ENCODE results near the gene RBM47. TPM values are rescaled to one million over a fixed set of nuclear protein-coding genes. Genes with fewer than 3 reads are reported as not detected.

RBM47 gene
- polyA plus RNA-seq, 3 donors: 79.5 to 101 (median 92.8) TPM

GRCh38 chr4:40586034-40586433, 43.6 kb downstream of the RBM47 start:
- peaks cover 44 to 45% of the 10 kb centered on the region in 2 donors for H3K4me1 ChIP-seq (ENCODE audit: control insufficient read depth in 1 of 2, insufficient read depth in 2 of 2, low read length in 2 of 2)
- Mint-ChIP-seq H3K9me3 (peaks cover 0 to 2% (median 0%) of the 10 kb centered on the region in 7 donors), H3K27me3 (ENCODE audit: low read depth in 3 of 3) (peaks cover 0 to 2% (median 0%) of the 10 kb centered on the region in 3 donors), H3K36me3 (peaks cover 55 to 63% of the 10 kb centered on the region in 2 donors), H3K4me3 (peak overlapping the region in 1 of 2 donors; percentile 66), H3K27ac (peak overlapping the region; percentile 97 to 100 (median 99)), H3K4me1 (peaks cover 66% of the 10 kb centered on the region)
- H3K79me2 ChIP-seq (ENCODE audit: insufficient read depth, low read length): peaks cover 100% of the 10 kb centered on the region
- peak overlapping the region; percentile 53 for H3K9ac ChIP-seq (ENCODE audit: insufficient read depth, low read length, poor library complexity, severe bottlenecking)
- peaks cover 61% of the 10 kb centered on the region for H4K20me1 ChIP-seq (ENCODE audit: insufficient read depth, low read length)
- peaks cover 8 to 23% of the 10 kb centered on the region in 2 donors for H3K36me3 ChIP-seq (replicated peaks in 1 of 2; ENCODE audit: control insufficient read depth in 1 of 2, insufficient read depth in 2 of 2, low read length in 2 of 2)
- intact Hi-C loops (cut with micrococcal nuclease): loop anchor here in 1 of 2 donors (5.0 kb wide), 1 partner anchor 34 kb away; no protein-coding TSS in a partner anchor
- H3K9me3 ChIP-seq (replicated peaks in 1 of 2; ENCODE audit: control insufficient read depth in 1 of 2, insufficient read depth in 1 of 2, low read length in 2 of 2): no peaks in the 10 kb centered on the region
- peak in 2 of 3 donors; percentile 70 to 72 for DNase-seq
- WGBS (ENCODE audit: insufficient coverage): no CpG with 5 or more reads among the region's 2 CpGs
- H3K4me2 ChIP-seq (replicated peaks; ENCODE audit: extremely low read depth, low read length, poor library complexity, severe bottlenecking): peak overlapping the region; percentile 57
- H2AFZ ChIP-seq (ENCODE audit: insufficient read depth, low read depth, low read length, poor library complexity, severe bottlenecking): no peak overlapping the region
- peak overlapping the region in 1 of 3 experiments; percentile 49 for H3K4me3 ChIP-seq (replicated peaks in 1 of 3; ENCODE audit: low read depth in 2 of 3, low read length in 3 of 3)
- H3K27ac ChIP-seq (ENCODE audit: low read depth in 1 of 2, low read length in 2 of 2): peak overlapping the region; percentile 78 to 92
- no peak for TF ChIP-seq CTCF (IDR thresholded peaks at IDR 0.05)
- no peaks in the 10 kb centered on the region for H3K27me3 ChIP-seq (ENCODE audit: control insufficient read depth in 2 of 2, insufficient read depth in 2 of 2, low read length in 2 of 2)

DNA sequence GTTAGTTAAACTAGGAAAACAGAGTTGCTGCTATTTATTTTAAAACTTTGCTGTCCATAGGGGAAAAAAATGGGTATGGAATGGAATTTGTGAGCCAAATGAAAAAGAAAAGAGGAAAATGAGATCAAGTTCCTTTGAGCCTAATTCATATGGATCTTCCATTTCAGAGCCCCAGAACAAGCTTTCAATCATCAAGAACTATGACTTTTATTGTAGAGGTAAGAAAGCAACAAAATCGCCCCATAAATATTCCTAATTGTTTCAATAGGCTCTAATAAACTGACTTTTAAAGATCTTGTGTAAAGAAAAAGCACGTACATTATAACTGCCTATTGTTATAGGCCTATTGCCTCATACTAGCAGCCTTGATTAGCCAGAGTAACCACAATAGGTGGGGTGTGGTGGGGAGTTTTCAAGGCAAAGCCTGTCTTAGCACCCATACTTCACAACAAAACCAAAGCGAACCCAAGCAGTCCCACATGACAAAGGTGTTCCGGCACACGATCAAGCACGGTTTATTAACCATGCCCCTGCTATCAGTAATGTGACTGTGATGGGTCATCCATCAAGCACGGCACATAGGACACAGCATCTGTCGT, 44.4 kb downstream of the RBM47 start:
- WGBS (ENCODE audit: insufficient coverage): 100% methylated on average over 3 of the region's 8 CpGs
- peaks cover 100% of the 10 kb centered on the region for H3K79me2 ChIP-seq (ENCODE audit: insufficient read depth, low read length)
- H3K27me3 Mint-ChIP-seq (ENCODE audit: low read depth in 3 of 3): peaks cover 0 to 2% (median 0%) of the 10 kb centered on the region in 3 donors

More for the DNA sequence above, 44.4 kb downstream of the RBM47 start:
- peak overlapping the region; percentile 97 to 100 (median 99) for H3K27ac Mint-ChIP-seq
- intact Hi-C loops (cut with micrococcal nuclease): loop anchor here in 1 of 2 donors (5.0 kb wide), 1 partner anchor 33 kb away; no protein-coding TSS in a partner anchor
- Histone ChIP-seq H3K27me3 (ENCODE audit: control insufficient read depth in 2 of 2, insufficient read depth in 2 of 2, low read length in 2 of 2) (no peaks in the 10 kb centered on the region), H3K4me1 (ENCODE audit: control insufficient read depth in 1 of 2, insufficient read depth in 2 of 2, low read length in 2 of 2) (peaks cover 44 to 45% of the 10 kb centered on the region in 2 donors), H2AFZ (ENCODE audit: insufficient read depth, low read depth, low read length, poor library complexity, severe bottlenecking) (no peak overlapping the region), H3K27ac (ENCODE audit: low read depth in 1 of 2, low read length in 2 of 2) (peak overlapping the region in 1 of 2 donors; percentile 92), H3K4me3 (replicated peaks in 1 of 3; ENCODE audit: low read depth in 2 of 3, low read length in 3 of 3) (no peak overlapping the region), H3K4me2 (replicated peaks; ENCODE audit: extremely low read depth, low read length, poor library complexity, severe bottlenecking) (no peak overlapping the region), H3K9me3 (replicated peaks in 1 of 2; ENCODE audit: control insufficient read depth in 1 of 2, insufficient read depth in 1 of 2, low read length in 2 of 2) (no peaks in the 10 kb centered on the region), H3K9ac (ENCODE audit: insufficient read depth, low read length, poor library complexity, severe bottlenecking) (no peak overlapping the region), H4K20me1 (ENCODE audit: insufficient read depth, low read length) (peaks cover 61% of the 10 kb centered on the region), H3K36me3 (replicated peaks in 1 of 2; ENCODE audit: control insufficient read depth in 1 of 2, insufficient read depth in 2 of 2, low read length in 2 of 2) (peaks cover 5 to 15% of the 10 kb centered on the region in 2 donors)
- no peak for TF ChIP-seq CTCF (IDR thresholded peaks at IDR 0.05)
- DNase-seq: no peak
- peaks cover 66% of the 10 kb centered on the region for H3K4me1 Mint-ChIP-seq
- no peak overlapping the region for H3K4me3 Mint-ChIP-seq
- peaks cover 47 to 62% of the 10 kb centered on the region in 2 donors for H3K36me3 Mint-ChIP-seq
- H3K9me3 Mint-ChIP-seq: peaks cover 0 to 2% (median 0%) of the 10 kb centered on the region in 7 donors

Data from CD14-positive monocyte (primary cell).